Measurements from ENCODE around the gene HINT2. TPM values are rescaled to one million over a fixed set of nuclear protein-coding genes. Genes with fewer than 3 reads are reported as not detected.

The HINT2 gene
- total RNA-seq, 1 experiment from 2014 or later = 45.4 TPM

DNA sequence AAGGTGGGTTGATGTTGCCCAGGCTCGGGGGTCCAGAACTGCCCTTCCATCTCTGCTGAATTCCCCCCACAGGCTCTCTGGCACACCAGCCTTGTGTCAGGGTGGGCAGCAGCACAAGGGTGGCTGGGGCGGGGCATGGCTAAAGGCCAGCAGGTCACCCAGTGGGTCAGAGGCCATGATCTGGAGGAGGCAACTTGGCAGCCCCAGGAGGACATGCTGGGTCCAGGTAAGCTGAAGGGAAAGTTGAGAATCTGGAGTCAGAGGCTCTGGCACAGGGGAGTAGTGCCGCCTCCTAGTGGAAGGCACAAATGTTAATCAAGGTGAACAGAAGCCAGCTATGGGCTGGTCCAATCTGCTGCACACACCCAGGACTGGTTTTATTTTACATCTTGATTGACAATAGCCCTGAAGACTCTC, 20.4 kb upstream of the HINT2 start:
- Mint-ChIP-seq H3K36me3 (ENCODE audit: insufficient read depth, unreplicated experiment) (no peaks in the 10 kb centered on the region), H3K4me3 (ENCODE audit: unreplicated experiment) (no peak overlapping the region), H3K9me3 (ENCODE audit: unreplicated experiment) (no peaks in the 10 kb centered on the region), H3K27me3 (ENCODE audit: insufficient read depth, unreplicated experiment) (peaks cover 10% of the 10 kb centered on the region), H3K27ac (ENCODE audit: low read depth, unreplicated experiment) (no peak overlapping the region), H3K4me1 (ENCODE audit: insufficient read depth, unreplicated experiment) (peaks cover 8% of the 10 kb centered on the region)
- POLR2A ChIA-PET = interaction anchor here (0.8 kb wide), 1 partner anchor 21 kb away, joined by 6 read pairs; the partner anchor contains the start of gene HINT2
- DNase-seq (ENCODE audit: unreplicated experiment) = peak; percentile 44
- intact Hi-C loops (cut with micrococcal nuclease) = no loop called here
- TF ChIP-seq, protein P1, sequence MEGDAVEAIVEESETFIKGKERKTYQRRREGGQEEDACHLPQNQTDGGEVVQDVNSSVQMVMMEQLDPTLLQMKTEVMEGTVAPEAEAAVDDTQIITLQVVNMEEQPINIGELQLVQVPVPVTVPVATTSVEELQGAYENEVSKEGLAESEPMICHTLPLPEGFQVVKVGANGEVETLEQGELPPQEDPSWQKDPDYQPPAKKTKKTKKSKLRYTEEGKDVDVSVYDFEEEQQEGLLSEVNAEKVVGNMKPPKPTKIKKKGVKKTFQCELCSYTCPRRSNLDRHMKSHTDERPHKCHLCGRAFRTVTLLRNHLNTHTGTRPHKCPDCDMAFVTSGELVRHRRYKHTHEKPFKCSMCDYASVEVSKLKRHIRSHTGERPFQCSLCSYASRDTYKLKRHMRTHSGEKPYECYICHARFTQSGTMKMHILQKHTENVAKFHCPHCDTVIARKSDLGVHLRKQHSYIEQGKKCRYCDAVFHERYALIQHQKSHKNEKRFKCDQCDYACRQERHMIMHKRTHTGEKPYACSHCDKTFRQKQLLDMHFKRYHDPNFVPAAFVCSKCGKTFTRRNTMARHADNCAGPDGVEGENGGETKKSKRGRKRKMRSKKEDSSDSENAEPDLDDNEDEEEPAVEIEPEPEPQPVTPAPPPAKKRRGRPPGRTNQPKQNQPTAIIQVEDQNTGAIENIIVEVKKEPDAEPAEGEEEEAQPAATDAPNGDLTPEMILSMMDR (IDR thresholded peaks at IDR 0.05; ENCODE audit: unreplicated experiment) = no peak
- BruUV-seq (replicated peaks) = no TSS peak
- CTCF ChIA-PET = interaction anchor here (0.6 to 2.1 kb wide), 8 partner anchors 9 to 107 kb away, joined by 3 to 10 read pairs (median 4); no protein-coding TSS in a partner anchor

DNA sequence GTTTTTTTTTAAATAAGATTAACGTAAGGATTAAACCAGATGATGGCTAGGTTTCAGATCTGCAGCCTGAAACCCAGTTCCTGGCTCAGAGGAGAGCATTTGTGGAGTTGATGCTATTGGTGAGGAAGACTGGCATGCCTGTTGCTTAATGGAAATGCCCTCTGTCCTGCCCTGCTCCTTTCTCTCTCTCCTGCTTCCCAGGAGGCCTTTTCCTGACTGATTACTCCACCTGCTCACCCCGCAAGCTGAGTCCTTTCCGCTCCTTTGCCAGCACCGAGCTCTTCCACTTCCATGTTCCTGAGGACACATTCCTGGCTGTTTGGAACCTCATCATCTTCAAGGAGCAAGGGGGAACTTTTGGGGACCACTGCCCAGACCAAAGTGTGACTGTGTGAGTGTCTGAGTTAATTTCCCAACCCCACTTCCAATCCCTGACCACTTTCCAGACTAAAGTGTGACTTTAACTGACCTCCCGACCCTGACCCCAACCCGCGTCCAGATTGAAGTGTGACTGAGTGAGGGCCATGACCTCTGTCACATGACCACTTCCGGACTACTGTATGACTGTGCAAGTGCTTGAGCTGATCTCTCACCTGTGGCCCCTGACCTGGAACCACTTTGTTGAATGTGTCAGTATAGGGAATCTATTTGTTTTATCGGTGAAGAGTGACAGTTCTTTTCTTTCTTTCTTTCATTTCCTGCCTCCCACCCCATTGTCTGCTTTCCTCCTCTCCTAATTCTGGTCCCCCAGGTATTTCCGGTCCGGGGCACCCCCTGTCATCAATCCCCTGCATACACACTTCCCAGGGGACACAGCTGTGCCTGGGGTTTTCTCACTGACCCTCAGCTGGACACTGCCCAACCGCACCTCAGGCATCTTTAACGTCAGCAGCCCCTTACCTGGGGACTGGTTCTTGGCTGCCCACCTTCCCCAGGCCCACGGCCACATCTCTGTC, 19.7 kb upstream of the HINT2 start:
- ChIA-PET POLR2A (interaction anchor here (0.6 to 1.4 kb wide), 5 partner anchors 9 to 356 kb away, joined by 3 to 4 read pairs (median 4); partner anchors contain the start of gene CLTA), CTCF (interaction anchor here (0.7 to 1.6 kb wide), 3 partner anchors 9 to 48 kb away, joined by 3 to 7 read pairs (median 3); no protein-coding TSS in a partner anchor)
- BruUV-seq (replicated peaks) = no TSS peak
- intact Hi-C loops (cut with micrococcal nuclease) = no loop called here
- Mint-ChIP-seq H3K27me3 (ENCODE audit: insufficient read depth, unreplicated experiment) (peaks cover 7% of the 10 kb centered on the region), H3K4me3 (ENCODE audit: unreplicated experiment) (no peak overlapping the region), H3K4me1 (ENCODE audit: insufficient read depth, unreplicated experiment) (peaks cover 14% of the 10 kb centered on the region), H3K9me3 (ENCODE audit: unreplicated experiment) (no peaks in the 10 kb centered on the region), H3K36me3 (ENCODE audit: insufficient read depth, unreplicated experiment) (no peaks in the 10 kb centered on the region), H3K27ac (ENCODE audit: low read depth, unreplicated experiment) (no peak overlapping the region)
- TF ChIP-seq, protein P1 (IDR thresholded peaks at IDR 0.05; ENCODE audit: unreplicated experiment) = no peak
- DNase-seq (ENCODE audit: unreplicated experiment) = no peak

DNA sequence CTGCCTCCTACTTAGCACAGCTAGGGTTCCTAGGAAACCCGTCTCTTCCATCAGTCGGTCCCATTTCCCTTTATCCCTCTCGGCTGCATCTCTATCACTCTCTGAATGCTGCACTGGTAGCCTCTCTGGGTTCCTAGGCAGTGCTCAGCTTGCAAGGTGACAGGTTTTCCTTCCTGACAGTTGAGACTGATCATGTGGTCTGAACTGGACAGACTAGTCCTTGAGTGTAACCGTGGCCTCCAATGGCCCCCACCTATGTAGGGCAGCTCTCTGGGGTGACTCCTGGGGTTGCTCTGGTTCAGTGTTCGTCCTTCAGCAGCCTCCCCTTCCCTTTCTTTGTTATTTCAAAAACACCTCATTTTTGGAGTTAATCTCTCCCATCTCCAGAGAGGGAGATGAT, 18.0 kb upstream of the HINT2 start:
- Mint-ChIP-seq H3K36me3 (ENCODE audit: insufficient read depth, unreplicated experiment) (no peaks in the 10 kb centered on the region), H3K4me3 (ENCODE audit: unreplicated experiment) (no peak overlapping the region), H3K27me3 (ENCODE audit: insufficient read depth, unreplicated experiment) (no peaks in the 10 kb centered on the region), H3K4me1 (ENCODE audit: insufficient read depth, unreplicated experiment) (peaks cover 25% of the 10 kb centered on the region), H3K27ac (ENCODE audit: low read depth, unreplicated experiment) (peak overlapping the region; percentile 44), H3K9me3 (ENCODE audit: unreplicated experiment) (no peaks in the 10 kb centered on the region)
- no peak for DNase-seq (ENCODE audit: unreplicated experiment)
- CTCF ChIA-PET = interaction anchor here (0.6 to 1.2 kb wide), 4 partner anchors 23 to 105 kb away, joined by 3 to 5 read pairs (median 4); no protein-coding TSS in a partner anchor
- POLR2A ChIA-PET = interaction anchor here (0.6 to 1.5 kb wide), 4 partner anchors 9 to 72 kb away, joined by 3 read pairs; no protein-coding TSS in a partner anchor
- intact Hi-C loops (cut with micrococcal nuclease) = no loop called here
- TF ChIP-seq, protein P1 (IDR thresholded peaks at IDR 0.05; ENCODE audit: unreplicated experiment) = no peak
- BruUV-seq (replicated peaks) = no TSS peak

DNA sequence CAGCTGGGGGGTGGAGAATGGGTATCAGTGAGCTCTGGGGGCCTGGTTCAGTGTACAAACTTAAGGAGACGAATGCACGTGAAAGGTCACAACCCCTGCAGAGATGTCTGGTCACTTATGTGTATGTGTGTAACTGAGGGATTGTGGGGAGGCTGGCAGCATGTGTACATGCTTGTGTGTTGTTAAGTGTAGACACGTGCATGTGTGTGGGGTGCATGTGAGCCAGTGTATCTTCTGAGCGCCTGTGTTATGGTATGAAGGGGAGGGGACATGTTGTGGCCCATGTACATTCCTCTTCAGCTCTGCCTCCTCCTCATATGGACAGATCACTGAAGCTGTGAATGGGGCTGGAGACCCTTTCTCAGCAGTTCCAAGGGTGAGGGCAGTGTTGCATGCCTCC, 16.2 kb upstream of the HINT2 start:
- Mint-ChIP-seq H3K27ac (ENCODE audit: low read depth, unreplicated experiment) (no peak overlapping the region), H3K27me3 (ENCODE audit: insufficient read depth, unreplicated experiment) (no peaks in the 10 kb centered on the region), H3K4me1 (ENCODE audit: insufficient read depth, unreplicated experiment) (peaks cover 43% of the 10 kb centered on the region), H3K36me3 (ENCODE audit: insufficient read depth, unreplicated experiment) (no peaks in the 10 kb centered on the region), H3K9me3 (ENCODE audit: unreplicated experiment) (no peaks in the 10 kb centered on the region), H3K4me3 (ENCODE audit: unreplicated experiment) (no peak overlapping the region)
- TF ChIP-seq, protein P1 (IDR thresholded peaks at IDR 0.05; ENCODE audit: unreplicated experiment) = no peak
- intact Hi-C loops (cut with micrococcal nuclease) = no loop called here
- DNase-seq (ENCODE audit: unreplicated experiment) = no peak
- POLR2A ChIA-PET = interaction anchor here (1.6 kb wide), 1 partner anchor 17 kb away, joined by 3 read pairs; no protein-coding TSS in a partner anchor
- CTCF ChIA-PET = interaction anchor here (1.5 kb wide), 1 partner anchor 51 kb away, joined by 9 read pairs; no protein-coding TSS in a partner anchor
- no TSS peak for BruUV-seq (replicated peaks)
